OCI-LY7 (cell line): ENCODE data around the gene KLRB1. TPM values are rescaled to one million over a fixed set of nuclear protein-coding genes. Genes with fewer than 3 reads are reported as not detected.

Experiments
- BruUV-seq: library from RNA; stranded (reverse); fragments of 400-500 nt; replicated peaks from 2 replicates; lab custom pipeline; 2021; lab: Mats Ljungman, UMichigan
- CTCF ChIA-PET: fragments of 300-600 bp; sonication (Branson Sonifier 250); formaldehyde crosslinking; loops from one replicate; lab custom pipeline; 2022; ENCODE audit warnings: antibody characterized with exemption; ENCODE audit not compliant: unreplicated experiment; lab: Charles Lee
- POLR2A ChIA-PET: fragments of 300-600 bp; sonication (Branson Sonifier 250); formaldehyde crosslinking; loops from one replicate; lab custom pipeline; 2022; ENCODE audit warnings: antibody characterized with exemption; lab: Charles Lee
- DNase-seq: peaks from one replicate; pipeline ENCODE4 v3.0.0-alpha.2; 2015; ENCODE audit warnings: low spot score
- H2AFZ ChIP-seq: fragments of 200-600 bp; sonication (generic), shearing (Covaris generic); 2 replicates; pipeline ENCODE4 v1.6.1; 2014; ENCODE audit warnings: mild to moderate bottlenecking, antibody characterized with exemption, low read length, moderate library complexity
- H3K27ac ChIP-seq: fragments of 200-600 bp; sonication (generic); 2 replicates; pipeline ENCODE4 v1.5.1; 2014; ENCODE audit warnings: mixed run types, low read depth, mild to moderate bottlenecking, moderate library complexity, low read length, inconsistent platforms; ENCODE audit not compliant: poor library complexity, severe bottlenecking
- H3K36me3 ChIP-seq: fragments of 200-600 bp; sonication (generic); 2 replicates; pipeline ENCODE4 v1.6.1; 2014; ENCODE audit warnings: mild to moderate bottlenecking, antibody characterized with exemption, low read length, moderate library complexity, mixed read lengths; ENCODE audit not compliant: insufficient read depth
- H3K4me1 ChIP-seq: fragments of 200-600 bp; sonication (generic); 2 replicates; pipeline ENCODE4 v1.5.1; 2014; ENCODE audit warnings: mild to moderate bottlenecking, low read length; ENCODE audit not compliant: insufficient read depth, poor library complexity, severe bottlenecking
- H3K4me2 ChIP-seq: fragments of 200-600 bp; sonication (generic); 2 replicates; pipeline ENCODE4 v1.6.1; 2014; ENCODE audit warnings: mild to moderate bottlenecking, low read length
- H3K4me3 ChIP-seq: fragments of 200-600 bp; sonication (generic); 2 replicates; pipeline ENCODE4 v1.5.1; 2014; ENCODE audit warnings: mild to moderate bottlenecking, low read depth, low read length; ENCODE audit not compliant: poor library complexity, severe bottlenecking
- H3K79me2 ChIP-seq: fragments of 200-600 bp; sonication (generic); 2 replicates; pipeline ENCODE4 v1.6.1; 2016; ENCODE audit warnings: low read depth, mild to moderate bottlenecking, low read length, moderate library complexity, mixed read lengths; ENCODE audit not compliant: insufficient read depth
- H3K9me2 ChIP-seq: fragments of 200-600 bp; sonication (generic); 2 replicates; pipeline ENCODE4 v1.6.1; 2016; ENCODE audit warnings: mild to moderate bottlenecking, low read length, mixed read lengths; ENCODE audit not compliant: insufficient read depth
- H3K9me3 ChIP-seq: fragments of 200-600 bp; sonication (generic); 2 replicates; pipeline ENCODE4 v1.6.1; 2014; ENCODE audit warnings: mild to moderate bottlenecking, mixed run types, low read length, mixed read lengths
- H4K20me1 ChIP-seq: fragments of 200-600 bp; sonication (generic); 2 replicates; pipeline ENCODE4 v1.6.1; 2014; ENCODE audit warnings: mild to moderate bottlenecking, antibody characterized with exemption, low read length, moderate library complexity, mixed read lengths; ENCODE audit not compliant: insufficient read depth
- CTCF ChIP-seq: fragments of 200-600 bp; sonication (generic); conservative IDR thresholded peaks from 2 replicates; pipeline ENCODE4 v1.5.1; 2014; ENCODE audit warnings: mild to moderate bottlenecking, antibody characterized with exemption, low read length, moderate library complexity, mixed read lengths
- EZH2phosphoT487 ChIP-seq: fragments of 200-600 bp; sonication (generic); IDR thresholded peaks from 2 replicates; pipeline ENCODE4 v1.6.1; 2018; ENCODE audit warnings: low read depth, borderline replicate concordance, mild to moderate bottlenecking, mixed run types, antibody characterized with exemption, low read length, moderate library complexity, mixed read lengths
- intact Hi-C: fragments of 100-400 bp; cut with micrococcal nuclease; formaldehyde crosslinking; loops from one replicate; pipeline ENCODE4 v1.10.0; 2022; ENCODE audit not compliant: unreplicated experiment
- total RNA-seq, 2 experiments: library from RNA; depleted of rRNA in 1 of 2; stranded (reverse); fragments of >200 nt in 1 of 2; shearing (Covaris generic) in 1 of 2; gene quantifications; 2 replicates each; pipeline ENCODE4 v1.2.3, GENCODE V29; 2014 to 2022

KLRB1 gene
- total RNA-seq, 2 experiments from 2014 or later = not detected

GRCh38 chr12:9632766-9633165 lies 25.1 kb upstream of the KLRB1 start:
- ChIA-PET POLR2A (no interaction called here), CTCF (interaction anchor here (1.1 kb wide), 1 partner anchor 75 kb away, joined by 3 read pairs; no protein-coding TSS in a partner anchor)
- peaks cover 19% of the 10 kb centered on the region; the same call in 1 of the 2 replicates for H3K36me3 ChIP-seq
- BruUV-seq = no TSS peak
- no peak overlapping the region for H3K4me3 ChIP-seq
- H3K4me2 ChIP-seq = no peak overlapping the region
- H4K20me1 ChIP-seq = no peaks in the 10 kb centered on the region
- no peak for DNase-seq
- no peak overlapping the region for H2AFZ ChIP-seq
- H3K4me1 ChIP-seq = peaks cover 28% of the 10 kb centered on the region
- H3K9me2 ChIP-seq = no peaks in the 10 kb centered on the region
- no peaks in the 10 kb centered on the region for H3K9me3 ChIP-seq
- no peak for TF ChIP-seq CTCF
- no peak for TF ChIP-seq EZH2phosphoT487
- intact Hi-C loops = loop anchor here (5.0 kb wide), 1 partner anchor 165 kb away; no protein-coding TSS in a partner anchor
- no peaks in the 10 kb centered on the region for H3K79me2 ChIP-seq
- H3K27ac ChIP-seq = no peak overlapping the region

- Histone ChIP-seq H3K9me2 (no peaks in the 10 kb centered on the region), H3K4me1 (no peaks in the 10 kb centered on the region), H3K4me3 (no peak overlapping the region), H3K9me3 (peaks cover 25% of the 10 kb centered on the region), H3K4me2 (no peak overlapping the region), H2AFZ (no peak overlapping the region), H4K20me1 (no peaks in the 10 kb centered on the region), H3K79me2 (no peaks in the 10 kb centered on the region), H3K36me3 (peaks cover 32% of the 10 kb centered on the region), H3K27ac (no peak overlapping the region)
- DNase-seq = no peak
- TF ChIP-seq CTCF = no peak
- TF ChIP-seq EZH2phosphoT487 = no peak
- CTCF ChIA-PET = no interaction called here
- intact Hi-C loops = no loop called here
- POLR2A ChIA-PET = no interaction called here
- BruUV-seq = no TSS peak
These were observed 19.1 kb upstream of the KLRB1 start for GRCh38 chr12:9626821-9627220.

- H3K4me2 ChIP-seq = no peak overlapping the region
- TF ChIP-seq CTCF = no peak
- no peak for TF ChIP-seq EZH2phosphoT487
- DNase-seq = no peak
- H3K27ac ChIP-seq = no peak overlapping the region
- ChIA-PET POLR2A (no interaction called here), CTCF (no interaction called here)
- H4K20me1 ChIP-seq = no peaks in the 10 kb centered on the region
- H3K4me3 ChIP-seq = no peak overlapping the region
- BruUV-seq = no TSS peak
- no peaks in the 10 kb centered on the region for H3K4me1 ChIP-seq
- H2AFZ ChIP-seq = no peak overlapping the region
- intact Hi-C loops = no loop called here
- no peaks in the 10 kb centered on the region for H3K79me2 ChIP-seq
- H3K36me3 ChIP-seq = peaks cover 34% of the 10 kb centered on the region
- H3K9me3 ChIP-seq = peaks cover 27% of the 10 kb centered on the region
- no peaks in the 10 kb centered on the region for H3K9me2 ChIP-seq
These were observed 18.6 kb upstream of the KLRB1 start for GRCh38 chr12:9626291-9626690.
